OCI-LY7 (cell line): ENCODE measurements around the gene BUB3.

Experiments
- CTCF ChIP-seq: fragments of 200-600 bp; sonication (generic); conservative IDR thresholded peaks from 2 replicates; pipeline ENCODE4 v1.5.1; 2014; ENCODE audit warnings: mild to moderate bottlenecking, antibody characterized with exemption, low read length, moderate library complexity, mixed read lengths
- EZH2phosphoT487 ChIP-seq: fragments of 200-600 bp; sonication (generic); IDR thresholded peaks from 2 replicates; pipeline ENCODE4 v1.6.1; 2018; ENCODE audit warnings: low read depth, borderline replicate concordance, mild to moderate bottlenecking, mixed run types, antibody characterized with exemption, low read length, moderate library complexity, mixed read lengths

- no peak for TF ChIP-seq EZH2phosphoT487
- TF ChIP-seq CTCF = no peak
Observed at GRCh38 chr10:123135415-123136141, 18.6 kb upstream of the BUB3 start, which contains the start of gene HMX3.
